LNCAP (cell line): Measurements from ENCODE around the gene GRPEL1.

Experiments used
- CTCF ChIP-seq: fragments of 450-650 bp; IDR thresholded peaks from 2 replicates; pipeline ENCODE4 v1.5.1; 2017; ENCODE audit warnings: mild to moderate bottlenecking

Gene GRPEL1

GRCh38 chr4:7073526-7074390 is 5.9 kb upstream of the GRPEL1 start:
- TF ChIP-seq CTCF = no peak

DNA sequence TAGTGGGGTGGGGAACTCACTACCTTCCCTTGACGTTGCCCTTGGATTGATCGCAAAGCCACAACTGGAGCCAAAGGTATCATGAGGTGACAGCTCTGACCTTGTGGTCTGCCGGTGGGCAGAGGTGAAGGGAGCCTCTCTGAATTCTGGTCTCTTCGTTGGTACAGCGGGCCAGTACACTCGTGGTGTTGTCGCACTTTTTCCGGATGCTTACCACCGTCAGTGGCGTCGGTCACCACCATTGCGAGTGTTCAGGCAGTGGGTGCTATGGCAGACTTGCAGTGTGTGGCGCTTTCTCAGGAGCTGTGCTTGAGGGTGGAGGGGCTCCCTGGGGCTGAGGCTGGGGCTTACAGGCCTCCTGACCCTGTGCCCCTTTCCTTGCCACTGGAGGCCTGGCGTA is 5.2 kb upstream of the GRPEL1 start:
- TF ChIP-seq CTCF = no peak

- TF ChIP-seq CTCF = peak; percentile 95
Observed at GRCh38 chr4:7070729-7071511, 3.1 kb upstream of the GRPEL1 start.

GRCh38 chr4:7068883-7069282 is 1.0 kb upstream of the GRPEL1 start:
- no peak for TF ChIP-seq CTCF

DNA sequence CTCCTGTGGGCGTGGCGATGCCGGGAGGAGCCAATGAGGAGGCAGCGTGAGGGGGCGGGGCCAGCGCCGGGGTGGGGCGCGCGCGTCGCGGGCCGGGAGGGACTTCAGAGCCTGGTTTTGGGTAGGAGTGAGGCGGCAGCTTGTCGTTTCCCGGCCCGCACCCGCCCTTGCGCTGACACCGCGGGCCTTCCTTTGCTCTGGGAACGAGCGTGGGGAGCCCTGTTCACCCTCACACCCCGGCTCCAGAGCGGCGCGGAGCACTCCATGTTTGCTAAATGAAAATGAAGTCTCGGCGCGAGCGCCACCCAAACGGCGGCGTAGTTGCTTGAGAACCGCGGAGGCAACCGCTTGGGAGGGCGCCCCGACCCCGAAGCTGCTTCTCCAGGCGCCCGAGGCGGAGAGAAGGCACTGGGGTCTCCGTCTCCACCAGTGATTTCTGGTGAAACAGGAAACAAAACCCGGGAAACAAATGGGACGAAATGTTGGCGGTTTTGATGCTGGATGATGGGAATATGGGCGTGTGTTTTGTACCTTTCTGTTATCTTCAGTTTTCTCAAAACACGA is 497 bp upstream of the GRPEL1 start:
- no peak for TF ChIP-seq CTCF

DNA sequence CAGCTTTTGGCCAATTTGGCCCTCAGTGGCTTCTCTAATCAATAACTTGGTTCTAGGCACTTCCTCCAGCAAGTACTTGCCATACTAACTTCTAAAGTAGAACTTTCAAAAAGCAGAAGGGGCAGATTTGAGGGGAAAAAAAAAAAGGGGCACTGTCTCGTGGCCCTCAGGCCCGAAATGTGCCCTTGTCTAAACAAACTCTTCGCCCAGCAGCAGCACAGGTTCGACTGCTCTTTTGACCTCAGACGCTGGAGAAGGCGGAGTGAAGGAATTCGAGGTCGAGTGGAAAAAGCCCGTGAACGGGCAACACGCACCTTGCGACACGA is 775 bp downstream of the GRPEL1 start:
- TF ChIP-seq CTCF = no peak

DNA sequence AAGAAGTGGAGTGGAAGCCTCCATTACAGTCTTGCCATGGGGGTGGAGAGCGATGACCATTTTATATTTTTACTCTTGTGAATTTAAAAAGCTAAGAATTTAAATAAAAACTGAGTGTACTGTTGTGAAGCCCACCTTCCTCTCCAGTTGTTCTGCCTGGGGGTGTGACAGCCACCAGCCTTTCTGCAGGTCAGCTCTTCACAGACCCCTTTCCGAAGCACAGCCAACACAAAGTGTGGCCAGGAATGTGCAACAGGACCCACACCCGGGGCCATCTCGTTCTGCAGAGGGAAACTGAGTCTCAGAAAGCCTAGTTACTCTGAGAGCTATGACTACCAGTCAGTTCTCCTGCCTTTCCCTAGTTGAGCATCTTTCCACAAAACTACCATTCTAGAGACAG is 1.4 kb downstream of the GRPEL1 start:
- no peak for TF ChIP-seq CTCF
